NCI-H526 (cell line): Measurements from ENCODE around the gene PDGFA.

Experiments
- DNase-seq, 2 experiments: peaks; one replicate each; lab custom pipeline; 2025; lab: John Stamatoyannopoulos, UW

Gene PDGFA

GRCh38 chr7:519484-520390, at the start of gene PDGFA:
PDGFA (minus strand) TSS chr7:519846; CDS start chr7:519001, 845 bp downstream.
- DNase-seq, result peak in 1 of 2 experiments; percentile 70

GRCh38 chr7:568031-568951, 48.6 kb upstream of the PDGFA start:
- DNase-seq, result no peak

DNA sequence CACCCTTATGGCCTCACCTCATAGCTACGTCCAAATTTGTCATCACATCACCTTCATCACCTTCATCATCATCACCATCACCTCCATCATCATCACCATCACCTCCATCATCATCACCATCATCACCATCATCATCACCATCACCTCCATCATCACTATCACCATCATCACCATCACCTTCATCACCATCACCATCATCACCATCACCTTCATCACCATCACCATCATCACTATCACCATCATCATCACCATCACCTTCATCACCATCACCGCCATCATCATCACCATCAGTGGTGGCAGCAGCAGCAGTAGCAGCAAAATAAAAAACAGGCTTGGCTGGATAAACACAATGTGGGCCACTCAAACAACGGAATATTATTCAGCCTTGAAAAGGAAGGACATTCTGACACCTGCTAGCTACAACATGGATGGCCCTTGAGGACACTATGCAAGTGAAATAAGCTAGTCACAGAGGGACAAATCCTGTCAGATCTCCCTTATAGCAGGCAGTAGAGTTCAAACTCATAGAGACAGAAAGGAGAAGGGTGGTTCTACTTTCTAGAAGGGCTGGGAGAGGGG, 47.7 kb upstream of the PDGFA start:
- DNase-seq, result no peak

- no peak for DNase-seq
These were observed 46.5 kb upstream of the PDGFA start for GRCh38 chr7:566100-566499.

DNA sequence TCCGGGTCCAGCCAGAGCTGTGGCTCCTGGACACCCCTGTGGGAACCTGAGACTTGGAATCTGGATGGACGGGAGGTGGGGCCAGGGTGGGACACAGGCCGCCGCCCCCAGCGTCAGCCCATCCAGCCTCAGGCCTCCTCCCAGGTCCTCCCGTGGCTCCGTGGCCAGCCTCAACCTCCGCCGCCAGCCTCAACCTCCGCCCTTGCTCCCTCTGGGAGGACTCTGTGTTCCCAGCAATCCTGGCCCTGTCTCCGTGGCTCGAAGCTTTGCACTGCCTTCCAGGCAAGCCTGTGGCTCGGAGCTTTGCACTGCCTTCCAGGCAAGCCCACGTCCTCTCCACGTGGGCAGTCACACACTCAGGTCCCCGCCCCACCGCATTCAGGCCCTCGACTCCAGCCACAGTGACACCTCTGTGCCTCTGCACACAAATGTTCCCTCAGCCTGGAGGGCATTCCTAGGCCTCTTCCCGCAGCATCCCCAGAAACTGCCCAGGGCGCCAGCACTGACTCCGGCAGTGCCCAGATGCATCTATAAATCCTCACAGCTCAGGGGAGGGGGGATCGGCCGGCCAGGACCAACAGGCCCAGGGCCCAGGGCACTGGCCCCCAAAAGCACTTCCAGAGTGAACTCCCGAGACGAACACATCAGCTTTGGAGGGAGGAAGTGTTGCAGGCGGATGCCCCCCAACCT, 44.7 kb upstream of the PDGFA start:
- DNase-seq, result no peak

GRCh38 chr7:563629-564170, 44.1 kb upstream of the PDGFA start:
- DNase-seq, result no peak

- no peak for DNase-seq
These were observed 43.4 kb upstream of the PDGFA start for GRCh38 chr7:562789-563628.

DNA sequence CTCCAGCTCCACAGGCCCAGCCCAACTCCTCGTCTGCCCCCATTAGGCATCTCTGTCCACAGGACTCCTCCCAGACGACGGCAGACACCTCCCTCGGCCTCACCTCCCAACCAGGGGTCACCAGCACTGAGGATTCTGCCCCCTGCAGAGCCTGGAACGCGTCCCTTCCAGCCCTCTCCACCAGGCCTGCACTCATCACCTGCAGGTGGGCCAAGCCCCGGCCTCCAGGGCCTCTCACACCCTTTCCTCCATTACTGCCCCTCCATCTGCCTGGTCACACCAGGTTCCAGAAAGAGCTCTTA, 42.7 kb upstream of the PDGFA start:
- no peak for DNase-seq

GRCh38 chr7:561631-562373, 42.2 kb upstream of the PDGFA start:
- no peak for DNase-seq

- DNase-seq, result no peak
These were observed 41.5 kb upstream of the PDGFA start for GRCh38 chr7:560966-561630.

DNA sequence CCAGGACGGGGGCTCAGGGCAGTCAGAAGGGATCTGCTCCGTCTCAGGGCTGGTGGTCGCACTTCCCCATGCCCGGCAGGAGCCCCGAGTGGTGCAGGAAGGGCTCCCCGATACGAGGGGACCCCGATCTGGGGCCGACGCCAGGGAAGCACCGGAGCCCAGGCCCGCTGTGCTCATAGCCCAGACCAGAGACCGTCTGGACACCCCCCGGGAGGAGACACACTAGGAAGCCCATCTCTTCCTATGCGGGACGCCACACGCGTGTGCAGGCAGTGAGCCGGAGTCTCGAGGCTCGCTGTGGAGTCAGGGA, 39.7 kb upstream of the PDGFA start:
- no peak for DNase-seq

DNA sequence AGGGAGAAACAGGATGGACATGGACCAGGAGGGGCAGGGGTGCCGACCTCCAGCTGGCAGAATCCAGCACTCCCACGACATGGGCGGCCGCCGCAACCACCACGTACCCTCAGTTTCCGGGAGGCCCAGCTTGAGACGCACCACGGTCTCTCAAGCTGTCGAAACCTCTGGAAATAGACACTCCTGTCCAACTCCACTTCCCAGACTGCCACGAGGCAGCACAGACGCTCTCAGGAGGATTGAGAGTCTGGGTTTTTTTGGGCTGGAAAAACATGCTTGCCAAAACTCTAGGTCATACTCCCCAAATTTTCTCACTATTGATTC, 37.9 kb upstream of the PDGFA start:
- no peak for DNase-seq

- no peak for DNase-seq
These were observed 37.4 kb upstream of the PDGFA start for GRCh38 chr7:556837-557557.

DNA sequence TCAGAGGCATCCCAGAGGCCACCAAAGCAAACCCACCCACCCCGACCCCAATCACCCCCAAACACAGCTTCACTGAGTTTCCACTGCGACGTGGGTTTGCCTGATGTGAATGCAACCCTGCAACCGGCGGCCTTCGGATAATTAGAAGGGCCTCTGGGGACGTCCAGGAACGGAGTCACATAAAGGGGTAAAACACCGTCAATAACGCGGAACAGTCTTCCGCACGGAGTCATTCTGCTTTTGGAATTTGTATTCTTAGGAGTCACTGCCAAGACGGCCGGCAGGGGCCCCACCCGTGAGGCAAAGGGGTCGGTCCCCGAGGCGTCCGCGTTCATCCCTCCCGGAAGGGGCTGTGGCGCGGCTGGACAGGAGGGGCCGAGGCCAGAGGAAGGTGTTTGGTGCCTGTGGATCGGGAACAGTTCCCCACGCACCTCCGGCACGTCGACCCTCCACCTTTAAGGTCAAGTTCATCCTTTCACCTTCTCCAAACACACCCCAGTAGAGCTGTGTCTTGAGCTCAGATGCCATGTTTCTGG, 36.7 kb upstream of the PDGFA start:
- no peak for DNase-seq

GRCh38 chr7:555551-556160, 36.0 kb upstream of the PDGFA start:
- DNase-seq, result no peak

- peak; percentile 22 to 46 for DNase-seq
These were observed 34.0 kb upstream of the PDGFA start for GRCh38 chr7:553636-554111.

DNA sequence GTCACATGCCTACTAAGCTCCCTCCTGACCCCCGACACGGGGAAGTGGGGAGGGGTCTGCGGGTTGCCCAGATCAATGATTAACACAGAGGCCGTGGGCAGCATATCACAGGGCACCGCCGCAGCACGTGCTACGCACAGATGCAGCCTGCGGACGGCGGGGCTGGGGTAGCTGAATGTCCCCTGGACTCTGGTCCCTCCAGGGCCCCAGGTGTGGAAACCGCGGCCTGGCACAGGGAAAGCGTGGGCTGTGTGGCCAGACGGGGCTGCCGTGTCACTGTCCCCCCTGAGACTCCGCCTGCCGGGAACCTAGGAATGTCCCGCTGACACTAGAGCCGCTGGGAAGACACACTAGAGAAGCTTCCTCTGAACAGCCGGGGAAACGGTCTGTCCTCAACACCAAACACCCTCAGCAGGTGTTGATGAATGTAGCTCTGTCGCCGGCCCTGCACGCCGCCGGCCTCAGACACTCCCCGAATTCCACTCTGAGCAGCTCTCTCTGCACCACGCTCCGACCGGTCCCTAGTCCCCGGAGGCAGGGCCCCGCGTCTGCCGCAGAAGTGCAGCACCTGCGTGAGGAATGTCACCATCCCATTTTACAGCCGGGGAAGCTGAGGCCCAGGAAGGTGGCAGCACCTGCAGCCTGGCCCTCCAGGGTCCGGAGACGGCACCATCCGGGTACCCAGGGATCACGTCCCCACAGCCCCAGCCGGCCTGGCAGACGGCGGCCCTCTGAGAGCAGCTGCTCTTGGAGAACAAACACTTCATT, 33.4 kb upstream of the PDGFA start:
- DNase-seq, result peak in 1 of 2 experiments; percentile 43
